Parathyroid adenoma (tissue), 2 donors: Measurements from ENCODE around the gene BMPR1B.

ENCODE experiments used
- H2AFZ ChIP-seq: fragments of 300-600 bp; sonication (generic); one replicate; pipeline ENCODE4 v1.7.0; 2017; ENCODE audit warnings: antibody characterized with exemption, mild to moderate bottlenecking
- H3K27ac ChIP-seq: fragments of 300-600 bp; sonication (generic); one replicate; pipeline ENCODE4 v1.7.0; 2017
- H3K27me3 ChIP-seq: fragments of 300-600 bp; sonication (generic); one replicate; pipeline ENCODE4 v1.7.0; 2017; ENCODE audit warnings: low read length; ENCODE audit not compliant: control insufficient read depth, insufficient read depth
- H3K36me3 ChIP-seq: fragments of 300-600 bp; sonication (generic); one replicate; pipeline ENCODE4 v1.7.0; 2017; ENCODE audit warnings: low read length; ENCODE audit not compliant: control insufficient read depth, insufficient read depth
- H3K4me1 ChIP-seq: fragments of 300-600 bp; sonication (generic); one replicate; pipeline ENCODE4 v1.7.0; 2017; ENCODE audit warnings: control low read depth
- H3K4me2 ChIP-seq: fragments of 300-600 bp; sonication (generic); one replicate; pipeline ENCODE4 v1.7.0; 2017; ENCODE audit warnings: low read length
- H3K4me3 ChIP-seq: fragments of 300-600 bp; sonication (generic); one replicate; pipeline ENCODE4 v1.7.0; 2017; ENCODE audit warnings: low read depth, low read length
- H3K79me2 ChIP-seq: fragments of 300-600 bp; sonication (generic); one replicate; pipeline ENCODE4 v1.7.0; 2017; ENCODE audit warnings: control low read depth
- H3K9ac ChIP-seq: fragments of 300-600 bp; sonication (generic); one replicate; pipeline ENCODE4 v1.7.0; 2017; ENCODE audit warnings: mild to moderate bottlenecking
- H3K9me3 ChIP-seq: fragments of 300-600 bp; sonication (generic); one replicate; pipeline ENCODE4 v1.7.0; 2017; ENCODE audit warnings: low read length; ENCODE audit not compliant: control insufficient read depth
- TF ChIP-seq, protein P1 (sequence below): fragments of 300-600 bp; sonication (generic); IDR thresholded peaks from one replicate; pipeline ENCODE4 v1.7.0; 2017; ENCODE audit warnings: antibody characterized with exemption, mild to moderate bottlenecking
- donor health status: primary hyperparathyroidism.

The BMPR1B gene

DNA sequence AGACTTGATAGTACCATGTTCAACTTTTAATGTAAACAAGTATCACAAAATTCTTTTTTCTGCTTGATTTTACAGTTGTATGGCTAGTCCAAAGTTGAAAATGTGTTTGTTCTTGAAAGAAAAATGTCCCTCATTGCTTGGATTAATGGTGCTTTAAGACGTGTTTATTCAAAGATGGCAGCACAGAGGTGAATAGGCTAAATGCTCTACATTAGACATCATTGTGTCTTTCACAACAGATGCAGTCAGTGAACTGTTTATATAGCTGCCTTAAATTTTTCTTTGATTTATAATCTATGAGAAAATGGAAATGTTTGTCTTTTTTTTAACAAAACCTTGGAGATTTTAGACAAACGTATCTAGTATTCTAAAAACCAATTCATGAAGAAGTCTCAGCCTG is 137.3 kb downstream of the BMPR1B start:
- H3K27me3 ChIP-seq: no peaks in the 10 kb centered on the region
- no peak overlapping the region for H2AFZ ChIP-seq
- no peak overlapping the region for H3K9ac ChIP-seq
- TF ChIP-seq, protein P1, sequence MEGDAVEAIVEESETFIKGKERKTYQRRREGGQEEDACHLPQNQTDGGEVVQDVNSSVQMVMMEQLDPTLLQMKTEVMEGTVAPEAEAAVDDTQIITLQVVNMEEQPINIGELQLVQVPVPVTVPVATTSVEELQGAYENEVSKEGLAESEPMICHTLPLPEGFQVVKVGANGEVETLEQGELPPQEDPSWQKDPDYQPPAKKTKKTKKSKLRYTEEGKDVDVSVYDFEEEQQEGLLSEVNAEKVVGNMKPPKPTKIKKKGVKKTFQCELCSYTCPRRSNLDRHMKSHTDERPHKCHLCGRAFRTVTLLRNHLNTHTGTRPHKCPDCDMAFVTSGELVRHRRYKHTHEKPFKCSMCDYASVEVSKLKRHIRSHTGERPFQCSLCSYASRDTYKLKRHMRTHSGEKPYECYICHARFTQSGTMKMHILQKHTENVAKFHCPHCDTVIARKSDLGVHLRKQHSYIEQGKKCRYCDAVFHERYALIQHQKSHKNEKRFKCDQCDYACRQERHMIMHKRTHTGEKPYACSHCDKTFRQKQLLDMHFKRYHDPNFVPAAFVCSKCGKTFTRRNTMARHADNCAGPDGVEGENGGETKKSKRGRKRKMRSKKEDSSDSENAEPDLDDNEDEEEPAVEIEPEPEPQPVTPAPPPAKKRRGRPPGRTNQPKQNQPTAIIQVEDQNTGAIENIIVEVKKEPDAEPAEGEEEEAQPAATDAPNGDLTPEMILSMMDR: no peak
- H3K27ac ChIP-seq: no peak overlapping the region
- H3K4me2 ChIP-seq: no peak overlapping the region
- no peaks in the 10 kb centered on the region for H3K36me3 ChIP-seq
- H3K9me3 ChIP-seq: no peaks in the 10 kb centered on the region
- no peaks in the 10 kb centered on the region for H3K4me1 ChIP-seq
- no peaks in the 10 kb centered on the region for H3K79me2 ChIP-seq
- no peak overlapping the region for H3K4me3 ChIP-seq

DNA sequence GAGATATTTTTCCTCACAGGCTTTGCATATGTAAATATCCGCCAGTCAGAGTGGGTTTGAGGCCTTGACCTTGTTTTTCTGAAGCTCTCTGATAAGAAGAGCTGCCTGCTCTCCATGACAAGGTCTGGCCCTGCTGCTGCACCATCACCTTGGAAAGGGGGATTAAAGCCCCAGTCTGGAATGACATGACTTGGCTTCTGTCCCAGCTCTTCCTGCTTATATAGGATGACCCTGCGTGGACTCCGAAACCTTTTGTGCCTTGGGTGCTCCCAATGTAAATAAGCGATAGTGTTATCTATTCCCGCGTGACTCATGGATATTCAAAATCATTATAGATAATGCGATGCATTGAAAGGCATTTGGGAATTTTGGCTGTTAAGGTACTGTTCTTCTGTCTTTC is 139.3 kb downstream of the BMPR1B start:
- Histone ChIP-seq H3K79me2 (no peaks in the 10 kb centered on the region), H3K27me3 (no peaks in the 10 kb centered on the region), H2AFZ (no peak overlapping the region), H3K4me1 (no peaks in the 10 kb centered on the region), H3K9me3 (no peaks in the 10 kb centered on the region), H3K36me3 (no peaks in the 10 kb centered on the region), H3K4me3 (no peak overlapping the region), H3K9ac (no peak overlapping the region), H3K27ac (no peak overlapping the region), H3K4me2 (no peak overlapping the region)
- TF ChIP-seq, protein P1: no peak

DNA sequence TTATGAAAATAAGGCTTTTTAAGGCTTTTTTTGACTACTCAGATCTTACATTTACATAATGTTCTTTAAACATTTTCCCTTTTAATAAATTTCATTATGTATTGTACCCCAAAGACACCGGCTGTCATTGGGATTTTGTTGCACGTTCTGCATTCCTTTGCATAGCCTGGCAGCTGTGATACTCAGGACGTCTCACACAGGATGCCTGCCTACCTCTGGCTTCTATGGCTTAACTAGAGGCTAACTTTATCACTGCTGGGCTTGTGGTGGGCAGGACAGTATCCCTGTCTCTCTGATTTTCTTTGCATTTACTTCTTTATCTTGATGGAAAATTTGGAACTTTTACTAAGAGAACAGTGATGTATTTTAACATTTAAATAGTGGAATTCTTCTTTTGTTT is 147.8 kb downstream of the BMPR1B start:
- Histone ChIP-seq H2AFZ (no peak overlapping the region), H3K27me3 (no peaks in the 10 kb centered on the region), H3K79me2 (no peaks in the 10 kb centered on the region), H3K36me3 (no peaks in the 10 kb centered on the region), H3K9ac (no peak overlapping the region), H3K9me3 (no peaks in the 10 kb centered on the region), H3K27ac (no peak overlapping the region), H3K4me2 (no peak overlapping the region), H3K4me3 (no peak overlapping the region), H3K4me1 (no peaks in the 10 kb centered on the region)
- TF ChIP-seq, protein P1: no peak

DNA sequence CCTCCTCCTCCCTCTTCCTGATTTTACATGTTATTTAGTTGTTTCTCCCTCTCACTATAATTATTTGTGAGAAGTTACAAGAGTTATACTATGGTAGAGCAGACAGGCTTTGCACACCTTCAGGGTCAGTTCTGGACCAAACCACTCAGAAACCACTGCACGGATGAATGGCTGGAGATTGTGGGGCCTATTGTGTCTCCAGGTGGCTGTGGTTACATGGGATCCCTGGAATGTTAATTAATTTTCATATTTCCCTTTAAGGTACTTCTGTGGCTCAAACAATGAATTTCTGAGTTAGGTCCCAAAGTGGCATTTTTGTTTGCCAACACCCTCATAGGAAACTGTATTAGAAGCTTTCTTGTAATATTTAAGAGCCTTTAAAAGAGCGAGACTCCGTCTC is 151.9 kb downstream of the BMPR1B start:
- no peaks in the 10 kb centered on the region for H3K4me1 ChIP-seq
- H3K4me2 ChIP-seq: no peak overlapping the region
- no peaks in the 10 kb centered on the region for H3K79me2 ChIP-seq
- no peak overlapping the region for H2AFZ ChIP-seq
- no peaks in the 10 kb centered on the region for H3K9me3 ChIP-seq
- H3K27me3 ChIP-seq: no peaks in the 10 kb centered on the region
- H3K36me3 ChIP-seq: no peaks in the 10 kb centered on the region
- no peak overlapping the region for H3K27ac ChIP-seq
- H3K4me3 ChIP-seq: no peak overlapping the region
- TF ChIP-seq, protein P1: no peak
- no peak overlapping the region for H3K9ac ChIP-seq

DNA sequence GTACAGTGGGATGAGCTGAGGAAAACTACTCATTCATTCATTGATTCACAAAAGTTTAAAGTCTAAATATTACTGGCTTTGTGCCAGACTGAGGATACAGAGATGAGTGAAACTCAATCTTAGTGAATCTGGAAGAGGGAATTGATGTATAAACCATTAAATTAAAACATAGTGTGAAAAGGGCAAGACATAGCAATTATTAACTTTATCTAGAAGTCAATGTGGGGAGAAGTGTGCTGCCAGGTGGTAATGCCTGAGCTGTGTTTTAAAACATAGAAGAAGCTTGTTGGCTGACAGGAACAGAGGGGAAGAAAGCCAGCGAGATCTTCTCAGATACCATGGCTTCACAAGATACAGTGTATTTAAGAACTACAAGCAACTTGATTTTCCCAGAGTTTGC is 153.4 kb downstream of the BMPR1B start:
- Histone ChIP-seq H3K4me2 (no peak overlapping the region), H3K79me2 (no peaks in the 10 kb centered on the region), H3K27ac (no peak overlapping the region), H3K9me3 (no peaks in the 10 kb centered on the region), H3K27me3 (no peaks in the 10 kb centered on the region), H2AFZ (no peak overlapping the region), H3K36me3 (no peaks in the 10 kb centered on the region), H3K4me1 (no peaks in the 10 kb centered on the region), H3K4me3 (no peak overlapping the region), H3K9ac (no peak overlapping the region)
- TF ChIP-seq, protein P1: no peak
